Keratinocyte (primary cell): Measurements from ENCODE around the gene KRTAP5-4. TPM values are rescaled to one million over a fixed set of nuclear protein-coding genes. Genes with fewer than 3 reads are reported as not detected.

Source experiments
- DNase-seq: peaks from one replicate; pipeline ENCODE4 v3.0.0-alpha.2; 2011; ENCODE audit warnings: low read depth, missing footprints, low spot score
- FAIRE-seq: peaks from 2 replicates; lab custom pipeline; 2011; peaks lifted over from hg19 to GRCh38; lab: Jason Lieb, UNC
- H2AFZ ChIP-seq: 2 replicates; pipeline ENCODE4 v1.6.0; 2012; ENCODE audit warnings: low read length, control low read depth, inconsistent platforms; ENCODE audit not compliant: control insufficient read depth
- H3K27ac ChIP-seq: 2 replicates; pipeline ENCODE4 v1.5.1; 2011; ENCODE audit warnings: low read length; ENCODE audit not compliant: control insufficient read depth, insufficient read depth
- H3K27me3 ChIP-seq: 3 replicates; pipeline ENCODE4 v1.6.0; 2011; ENCODE audit warnings: low read length; ENCODE audit not compliant: control insufficient read depth, insufficient read depth; ENCODE audit errors: extremely low read depth
- H3K36me3 ChIP-seq, 2 experiments: 2 replicates in 1 of 2; 3 replicates in 1 of 2; pipeline ENCODE4 v1.5.1; 2011; ENCODE audit warnings: low read length in 2 of 2, mild to moderate bottlenecking in 1 of 2; ENCODE audit not compliant: control insufficient read depth in 2 of 2, insufficient read depth in 2 of 2; ENCODE audit errors: extremely low read depth in 1 of 2
- H3K4me1 ChIP-seq: 3 replicates; pipeline ENCODE4 v1.5.1; 2011; ENCODE audit warnings: low read length; ENCODE audit not compliant: control insufficient read depth, insufficient read depth; ENCODE audit errors: extremely low read depth
- H3K4me2 ChIP-seq: 3 replicates; pipeline ENCODE4 v1.6.0; 2011; ENCODE audit warnings: low read depth, low read length; ENCODE audit not compliant: control insufficient read depth, insufficient read depth; ENCODE audit errors: extremely low read depth
- H3K4me3 ChIP-seq, 3 experiments: fragments of 200-600 bp in 1 of 3; sonication (generic) in 1 of 3; 2 replicates in 2 of 3; 3 replicates in 1 of 3; pipeline ENCODE4 v1.5.1; 2011 to 2016; ENCODE audit warnings: low read length in 3 of 3, mild to moderate bottlenecking in 3 of 3, control low read depth in 2 of 3, inconsistent platforms in 1 of 3, low read depth in 1 of 3, mixed read lengths in 1 of 3, mixed run types in 1 of 3, moderate library complexity in 1 of 3; ENCODE audit not compliant: control insufficient read depth in 2 of 3, insufficient read depth in 2 of 3; ENCODE audit errors: extremely low read depth in 1 of 3
- H3K79me2 ChIP-seq: 2 replicates; pipeline ENCODE4 v1.6.0; 2012; ENCODE audit warnings: low read length; ENCODE audit not compliant: control insufficient read depth, insufficient read depth
- H3K9ac ChIP-seq: 3 replicates; pipeline ENCODE4 v1.6.0; 2011; ENCODE audit warnings: low read length; ENCODE audit not compliant: control insufficient read depth, insufficient read depth; ENCODE audit errors: extremely low read depth
- H3K9me1 ChIP-seq: 3 replicates; pipeline ENCODE4 v1.6.0; 2011; ENCODE audit warnings: low read length; ENCODE audit not compliant: control insufficient read depth, insufficient read depth; ENCODE audit errors: extremely low read depth
- H3K9me3 ChIP-seq: 2 replicates; pipeline ENCODE4 v1.5.1; 2012; ENCODE audit warnings: low read depth, low read length; ENCODE audit not compliant: control insufficient read depth
- H4K20me1 ChIP-seq: 3 replicates; pipeline ENCODE4 v1.6.0; 2011; ENCODE audit warnings: low read length; ENCODE audit not compliant: control insufficient read depth, insufficient read depth; ENCODE audit errors: extremely low read depth
- EZH2 ChIP-seq: IDR thresholded peaks from one replicate; pipeline ENCODE4 v1.6.1; 2012; ENCODE audit warnings: inconsistent platforms, mild to moderate bottlenecking, low read length, moderate library complexity
- dilution Hi-C: fragments of 300-500 bp; cut with MboI; formaldehyde crosslinking; loops from one replicate; pipeline ENCODE4 v1.7.0; 2020; ENCODE audit warnings: low sequenced_read_pairs; ENCODE audit not compliant: extremely low pct_ligation_motif_present
- polyA plus RNA-seq, 5 experiments: library from polyadenylated mRNA; depleted of rRNA in 3 of 5; stranded (reverse) in 3 of 5; stranded (forward) in 1 of 5; unstranded in 1 of 5; fragments of >200 nt; gene quantifications; 1 replicate in 1 of 5; 2 replicates in 3 of 5; 3 replicates in 1 of 5; pipeline versions ENCODE4 v1.2.1 to v1.2.3, GENCODE V29; 2011 to 2012; ENCODE audit warnings: missing spikeins in 2 of 5, low read depth in 1 of 5, low replicate concordance in 1 of 5
- TF ChIP-seq, protein P1 (sequence below), 3 experiments: IDR thresholded peaks in 1 of 3; conservative IDR thresholded peaks in 1 of 3; optimal IDR thresholded peaks in 1 of 3; 2 replicates in 2 of 3; 3 replicates in 1 of 3; pipeline versions ENCODE3 to v1.5.1; 2011; ENCODE audit warnings: low read length in 3 of 3, mild to moderate bottlenecking in 3 of 3, moderate library complexity in 2 of 3, control low read depth in 1 of 3, inconsistent platforms in 1 of 3; ENCODE audit not compliant: insufficient read depth in 2 of 3; ENCODE audit errors: extremely low read depth in 1 of 3

KRTAP5-4 gene
- polyA plus RNA-seq, 1 donor (not counting 4 experiments of a cell fraction or from before 2014, with no cell fraction given) = not detected

DNA sequence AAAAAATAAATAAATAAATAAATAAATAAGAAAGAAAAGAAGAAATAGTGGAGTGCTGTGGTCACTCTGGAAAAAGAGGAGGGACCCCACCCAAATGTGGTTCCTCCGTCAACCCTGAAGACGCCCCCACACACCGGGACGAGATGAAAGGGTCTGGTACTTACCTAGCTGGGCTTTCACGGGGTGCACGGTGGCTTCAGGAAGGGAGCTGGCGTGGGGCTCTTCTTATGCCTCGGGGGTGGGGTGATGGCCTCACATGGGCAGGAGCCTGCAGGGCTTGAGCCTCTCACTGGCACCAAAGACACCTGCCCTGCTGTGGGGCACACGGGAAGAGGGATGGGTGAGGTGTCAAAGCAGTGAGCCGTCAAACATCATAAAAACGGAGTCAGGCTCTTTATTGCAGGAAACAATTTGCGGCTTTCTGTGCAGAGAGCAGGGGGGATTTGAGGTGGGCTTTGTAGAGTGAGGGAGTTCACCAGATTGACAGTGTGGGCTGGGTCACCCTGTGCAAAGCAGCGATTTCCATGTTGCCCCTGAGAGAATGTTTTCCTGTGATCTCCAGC lies 47.1 kb upstream of the KRTAP5-4 start:
- no peak overlapping the region for H3K27ac ChIP-seq
- H3K4me2 ChIP-seq = no peak overlapping the region
- H3K4me1 ChIP-seq = no peaks in the 10 kb centered on the region
- H4K20me1 ChIP-seq = no peaks in the 10 kb centered on the region
- H3K9me1 ChIP-seq = no peaks in the 10 kb centered on the region
- H2AFZ ChIP-seq = no peak overlapping the region
- TF ChIP-seq, protein P1, sequence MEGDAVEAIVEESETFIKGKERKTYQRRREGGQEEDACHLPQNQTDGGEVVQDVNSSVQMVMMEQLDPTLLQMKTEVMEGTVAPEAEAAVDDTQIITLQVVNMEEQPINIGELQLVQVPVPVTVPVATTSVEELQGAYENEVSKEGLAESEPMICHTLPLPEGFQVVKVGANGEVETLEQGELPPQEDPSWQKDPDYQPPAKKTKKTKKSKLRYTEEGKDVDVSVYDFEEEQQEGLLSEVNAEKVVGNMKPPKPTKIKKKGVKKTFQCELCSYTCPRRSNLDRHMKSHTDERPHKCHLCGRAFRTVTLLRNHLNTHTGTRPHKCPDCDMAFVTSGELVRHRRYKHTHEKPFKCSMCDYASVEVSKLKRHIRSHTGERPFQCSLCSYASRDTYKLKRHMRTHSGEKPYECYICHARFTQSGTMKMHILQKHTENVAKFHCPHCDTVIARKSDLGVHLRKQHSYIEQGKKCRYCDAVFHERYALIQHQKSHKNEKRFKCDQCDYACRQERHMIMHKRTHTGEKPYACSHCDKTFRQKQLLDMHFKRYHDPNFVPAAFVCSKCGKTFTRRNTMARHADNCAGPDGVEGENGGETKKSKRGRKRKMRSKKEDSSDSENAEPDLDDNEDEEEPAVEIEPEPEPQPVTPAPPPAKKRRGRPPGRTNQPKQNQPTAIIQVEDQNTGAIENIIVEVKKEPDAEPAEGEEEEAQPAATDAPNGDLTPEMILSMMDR (optimal IDR thresholded peaks at IDR 0.05 in 1 of 3, IDR thresholded peaks at IDR 0.05 in 1 of 3, conservative IDR thresholded peaks at IDR 0.05 in 1 of 3; ENCODE audit: extremely low read depth in 1 of 3, insufficient read depth in 2 of 3, low read length in 3 of 3) = no peak
- TF ChIP-seq EZH2 = no peak
- no peaks in the 10 kb centered on the region for H3K79me2 ChIP-seq
- H3K9me3 ChIP-seq = no peaks in the 10 kb centered on the region
- peaks cover 32% of the 10 kb centered on the region for H3K27me3 ChIP-seq
- DNase-seq = no peak
- H3K4me3 ChIP-seq = no peak overlapping the region
- no peaks in the 10 kb centered on the region for H3K36me3 ChIP-seq
- dilution Hi-C loops = no loop called here
- no peak overlapping the region for H3K9ac ChIP-seq
- no peak for FAIRE-seq

DNA sequence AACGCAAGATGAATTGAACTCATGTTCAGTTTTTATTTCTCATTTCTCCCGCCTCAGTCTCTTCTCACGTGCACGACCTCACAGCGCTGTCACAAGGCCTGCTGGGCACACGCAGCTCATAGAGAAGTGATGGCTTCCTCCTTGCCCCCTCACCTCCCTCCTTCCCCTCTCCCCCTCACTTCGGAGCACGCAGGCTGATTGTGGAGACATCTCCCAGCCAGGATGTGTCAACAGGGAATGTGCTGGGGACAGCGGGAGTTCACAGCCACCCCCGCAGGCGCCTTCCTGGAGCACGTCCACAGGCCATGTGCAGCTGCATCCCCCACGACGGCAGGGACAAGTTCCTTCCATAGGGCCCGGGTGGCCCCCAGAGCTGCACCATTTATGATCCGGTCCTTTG lies 46.0 kb upstream of the KRTAP5-4 start:
- dilution Hi-C loops = no loop called here
- Histone ChIP-seq H3K79me2 (no peaks in the 10 kb centered on the region), H3K4me3 (no peak overlapping the region), H4K20me1 (no peaks in the 10 kb centered on the region), H3K4me1 (no peaks in the 10 kb centered on the region), H3K9ac (no peak overlapping the region), H2AFZ (no peak overlapping the region), H3K27me3 (peaks cover 32% of the 10 kb centered on the region), H3K4me2 (no peak overlapping the region), H3K27ac (no peak overlapping the region), H3K9me1 (no peaks in the 10 kb centered on the region), H3K36me3 (no peaks in the 10 kb centered on the region), H3K9me3 (no peaks in the 10 kb centered on the region)
- FAIRE-seq (no peak), DNase-seq (no peak)
- TF ChIP-seq, protein P1 (optimal IDR thresholded peaks at IDR 0.05 in 1 of 3, IDR thresholded peaks at IDR 0.05 in 1 of 3, conservative IDR thresholded peaks at IDR 0.05 in 1 of 3; ENCODE audit: extremely low read depth in 1 of 3, insufficient read depth in 2 of 3, low read length in 3 of 3) = no peak
- no peak for TF ChIP-seq EZH2
